IPS-NIHi7 (cell line): Measurements from ENCODE around the gene GLS.
"Not testable (repeated sequence)": the region's sequence is repeated elsewhere in the genome, so short reads cannot be mapped to it uniquely, and the experiment has no call there.

Experiments
- DNase-seq: peaks from one replicate; pipeline ENCODE4 v3.0.0; 2012; ENCODE audit warnings: mixed read lengths; ENCODE audit errors: extremely low spot score

The GLS gene

DNA sequence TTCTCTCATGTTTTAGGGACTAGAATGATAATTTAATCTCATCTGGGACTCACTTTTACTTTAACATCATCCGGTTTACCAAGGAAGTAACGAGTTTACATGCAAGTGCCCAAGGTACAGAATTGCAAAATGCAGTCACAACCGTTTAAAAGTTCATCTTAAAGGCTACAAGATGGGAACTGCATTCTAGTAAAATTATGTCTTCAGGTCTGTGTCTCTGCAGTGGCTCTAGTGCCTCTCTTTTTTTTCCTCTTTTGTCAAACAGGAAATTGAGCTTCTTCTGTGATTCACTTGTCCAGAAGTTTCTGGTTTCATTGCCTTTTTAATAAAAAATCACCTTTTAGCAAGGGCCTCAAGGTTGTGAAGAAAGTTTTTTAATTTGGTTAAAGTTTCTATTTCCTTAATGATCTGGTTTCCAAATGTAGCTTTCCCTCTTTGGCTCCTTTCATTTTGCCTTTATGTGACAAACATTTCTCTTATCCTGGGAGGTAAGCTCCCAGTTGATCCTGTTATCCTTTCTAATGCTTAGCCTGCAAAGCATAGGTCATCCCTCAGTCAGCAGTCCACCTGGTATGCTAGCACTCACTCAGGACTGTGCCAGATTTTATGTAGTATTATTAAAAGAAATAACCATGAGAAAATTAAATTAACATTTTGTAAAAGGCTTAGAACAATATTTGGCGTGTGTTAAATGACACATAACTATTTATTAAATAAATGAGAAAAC, 2.4 kb downstream of the GLS start:
- DNase-seq, result peak; percentile 15

DNA sequence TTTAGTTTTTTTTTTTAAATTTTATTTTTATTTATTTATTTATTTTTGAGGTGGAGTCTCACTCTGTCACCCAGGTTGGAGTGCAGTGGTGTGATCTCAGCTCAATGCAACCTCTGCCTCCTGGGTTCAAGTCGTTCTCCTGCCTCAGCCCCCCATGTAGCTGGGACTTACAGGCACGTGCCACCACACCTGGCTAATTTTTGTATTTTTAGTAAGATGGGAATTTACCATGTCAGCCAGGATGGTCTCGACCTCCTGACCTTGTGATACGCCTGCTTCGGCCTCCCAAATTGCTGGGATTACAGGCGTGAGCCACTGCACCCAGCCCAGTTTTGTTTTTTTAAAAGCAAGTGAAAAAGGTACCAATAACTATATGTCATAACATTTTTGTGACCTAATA, 5.2 kb downstream of the GLS start:
- DNase-seq, result not testable (repeated sequence)

DNA sequence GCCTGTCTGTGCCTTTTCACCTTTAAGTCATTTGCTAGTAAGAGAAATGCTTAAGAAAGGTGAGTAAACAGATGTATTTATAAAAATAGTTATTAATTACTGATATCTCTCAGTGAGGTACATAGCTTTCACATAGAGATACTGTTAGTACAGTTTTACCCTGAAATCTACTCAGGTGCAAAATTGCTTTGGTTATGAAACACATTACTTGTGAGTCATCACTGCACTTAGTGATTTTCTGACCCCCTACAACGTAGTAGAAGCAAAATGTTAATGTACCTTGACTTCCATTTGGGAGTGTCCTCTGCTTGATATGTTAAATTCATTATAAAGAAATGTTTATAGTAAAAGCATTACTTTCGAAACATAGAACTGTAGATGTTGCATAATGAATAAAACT, 6.5 kb downstream of the GLS start:
- no peak for DNase-seq

DNA sequence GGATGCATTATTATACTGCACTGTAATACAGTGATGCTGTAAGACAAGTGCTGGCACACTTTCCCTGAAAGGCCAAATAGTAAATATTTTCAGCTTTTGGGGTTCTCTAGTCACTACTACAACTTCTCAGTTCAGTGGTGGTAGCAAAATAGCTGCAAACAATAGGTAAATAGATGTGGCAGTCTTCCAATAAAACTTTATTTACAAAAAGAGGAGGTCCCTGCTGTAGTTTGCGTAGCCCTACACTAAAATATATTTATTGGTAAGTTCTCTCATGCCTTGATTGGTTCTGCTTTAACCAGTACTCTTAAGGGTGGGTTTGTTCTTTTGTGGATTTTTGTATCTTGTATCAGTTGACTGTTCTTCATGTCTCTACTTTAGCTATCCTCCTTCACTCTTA, 7.8 kb downstream of the GLS start:
- DNase-seq, result no peak

DNA sequence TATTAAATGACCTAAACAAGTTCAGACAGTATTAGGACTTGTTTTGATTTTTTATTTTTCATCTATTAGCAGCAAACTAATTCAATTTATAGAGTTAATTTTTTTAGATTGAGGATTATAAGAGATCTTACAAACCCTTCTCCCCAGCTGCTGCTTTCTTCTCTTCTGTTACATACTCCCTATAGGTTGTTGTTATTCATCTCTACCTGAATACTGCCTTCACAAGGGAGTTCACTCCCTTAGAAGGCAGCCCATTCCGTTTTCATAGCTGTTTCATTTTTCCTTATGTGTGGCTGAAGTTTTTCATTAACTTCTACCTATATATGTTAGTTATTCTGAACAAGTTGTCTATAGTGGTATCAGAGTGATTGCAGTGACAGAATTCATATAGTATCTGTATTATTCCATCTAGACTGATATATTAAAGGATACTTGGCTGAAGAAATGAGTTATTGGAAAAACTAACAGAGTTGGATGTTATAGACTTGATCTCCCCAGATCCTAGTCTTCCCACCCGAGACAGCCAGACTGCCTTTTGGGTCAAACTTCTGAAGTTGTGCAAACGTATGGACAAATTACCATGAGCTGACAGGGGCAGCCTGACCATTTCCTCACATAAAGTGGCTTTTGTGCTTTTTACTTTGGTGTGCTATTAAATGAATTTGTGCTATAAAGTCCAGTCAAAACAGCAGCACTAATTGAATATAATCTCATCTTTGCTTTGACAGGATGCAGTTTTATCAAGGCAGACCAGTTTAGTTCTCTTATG, 8.7 kb downstream of the GLS start:
- no peak for DNase-seq

DNA sequence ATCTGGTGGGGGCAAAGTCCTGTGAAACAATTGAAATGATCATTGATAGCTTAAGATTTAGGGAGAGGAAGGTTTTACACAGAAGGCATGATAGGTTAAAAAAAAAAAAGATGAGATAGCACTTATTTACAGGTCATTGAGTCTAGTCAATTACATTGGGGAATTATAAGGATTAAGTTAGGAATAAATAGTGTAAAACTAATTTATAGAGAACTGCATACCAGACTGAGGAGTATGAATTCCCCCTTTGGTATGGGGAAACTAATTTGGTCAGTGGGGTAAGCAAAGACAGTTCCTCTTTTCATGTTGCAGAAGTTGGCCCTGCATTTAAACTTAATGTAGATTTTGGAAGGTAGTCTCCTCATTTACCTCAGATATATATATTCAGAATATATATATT, 10.8 kb downstream of the GLS start:
- no peak for DNase-seq

DNA sequence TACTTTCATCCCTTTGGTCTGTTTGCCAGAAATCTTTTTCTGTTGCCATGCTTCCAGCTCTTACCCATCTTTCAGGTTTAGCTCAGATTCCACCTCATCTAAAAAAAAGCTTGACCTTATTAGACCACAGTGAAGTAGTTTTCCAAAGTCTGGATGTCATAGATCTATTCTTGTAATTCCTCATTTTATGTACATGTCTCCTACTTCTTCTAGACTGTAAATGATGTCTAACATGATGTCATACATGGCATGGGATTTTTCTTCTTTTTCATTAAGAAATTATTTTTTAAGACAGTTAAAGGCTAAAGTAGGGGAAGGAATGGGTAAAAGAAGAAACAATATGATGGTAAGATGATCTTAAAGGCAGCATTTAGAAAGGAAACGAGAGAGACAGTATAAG, 11.3 kb downstream of the GLS start:
- DNase-seq, result no peak

DNA sequence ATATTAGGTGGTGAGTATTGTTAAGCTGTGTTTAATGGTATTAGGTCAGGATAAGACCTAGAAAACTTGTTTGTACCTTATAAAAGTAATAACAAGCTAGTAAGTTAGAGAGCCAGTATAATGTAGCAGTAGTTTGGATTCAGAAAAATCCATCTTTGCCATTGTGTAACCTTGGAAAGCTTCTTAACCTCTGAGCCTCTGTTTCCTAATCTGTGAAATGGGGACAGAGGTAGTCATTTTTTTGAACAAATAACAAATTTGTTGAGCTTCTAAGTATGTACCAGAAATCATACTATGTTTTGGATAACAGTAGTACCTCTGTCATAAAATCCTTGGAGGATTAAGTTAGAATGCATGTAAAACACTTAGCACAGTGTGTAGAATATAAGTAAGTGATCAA, 12.5 kb downstream of the GLS start:
- no peak for DNase-seq

DNA sequence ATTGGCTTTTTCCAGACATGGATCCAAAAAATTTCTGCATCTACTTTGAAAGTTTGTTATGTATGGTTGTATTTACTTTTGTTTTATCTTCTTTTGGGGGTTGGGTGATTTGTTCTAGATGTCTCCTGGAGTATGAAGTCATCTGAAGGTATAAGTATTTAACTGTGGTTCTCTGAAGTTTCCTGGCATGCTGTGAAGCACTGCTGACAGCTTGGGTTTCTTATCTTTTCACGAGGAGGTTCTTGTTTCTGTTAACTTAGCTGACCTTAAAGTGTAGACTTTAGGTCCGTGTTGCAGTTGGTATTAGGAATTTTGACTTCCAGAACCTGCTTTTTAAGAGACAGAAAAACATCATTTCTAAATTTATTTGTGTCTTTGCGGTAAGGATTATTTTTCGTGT, 15.9 kb downstream of the GLS start:
- no peak for DNase-seq

DNA sequence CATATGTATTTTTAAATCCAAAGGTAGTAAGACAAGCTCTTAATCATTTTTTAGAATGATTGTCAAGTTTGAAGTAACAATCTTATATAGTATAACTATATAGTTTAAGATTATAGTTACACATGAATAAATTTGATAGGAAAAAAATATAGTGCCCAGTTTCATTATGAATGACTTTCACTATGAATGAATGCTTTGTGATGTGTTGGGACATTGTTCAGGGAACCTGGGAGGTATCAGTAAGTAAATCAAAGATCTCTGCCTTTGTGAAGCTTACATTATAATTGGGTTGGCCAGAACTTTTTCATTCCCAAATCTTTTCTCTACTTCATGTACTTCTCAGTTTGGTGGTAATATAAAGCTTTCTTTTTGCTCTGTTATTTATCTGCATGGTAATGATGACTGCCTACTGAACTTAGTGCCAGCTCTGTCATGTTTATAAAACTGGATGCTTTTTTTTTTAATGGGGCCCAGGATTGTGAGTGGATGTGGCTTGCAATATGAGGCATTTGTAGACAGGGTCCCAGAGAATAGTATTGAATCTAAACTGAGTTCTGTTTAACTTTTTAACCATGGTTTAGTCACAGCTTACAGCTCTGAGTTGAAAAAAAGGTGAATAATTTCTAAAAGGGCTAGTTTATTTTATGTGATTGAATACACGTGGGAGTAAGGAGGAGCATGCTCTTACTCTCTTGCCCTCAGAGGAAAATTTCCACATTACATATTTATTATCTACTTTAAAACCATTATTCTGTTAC, 23.3 kb downstream of the GLS start:
- no peak for DNase-seq

DNA sequence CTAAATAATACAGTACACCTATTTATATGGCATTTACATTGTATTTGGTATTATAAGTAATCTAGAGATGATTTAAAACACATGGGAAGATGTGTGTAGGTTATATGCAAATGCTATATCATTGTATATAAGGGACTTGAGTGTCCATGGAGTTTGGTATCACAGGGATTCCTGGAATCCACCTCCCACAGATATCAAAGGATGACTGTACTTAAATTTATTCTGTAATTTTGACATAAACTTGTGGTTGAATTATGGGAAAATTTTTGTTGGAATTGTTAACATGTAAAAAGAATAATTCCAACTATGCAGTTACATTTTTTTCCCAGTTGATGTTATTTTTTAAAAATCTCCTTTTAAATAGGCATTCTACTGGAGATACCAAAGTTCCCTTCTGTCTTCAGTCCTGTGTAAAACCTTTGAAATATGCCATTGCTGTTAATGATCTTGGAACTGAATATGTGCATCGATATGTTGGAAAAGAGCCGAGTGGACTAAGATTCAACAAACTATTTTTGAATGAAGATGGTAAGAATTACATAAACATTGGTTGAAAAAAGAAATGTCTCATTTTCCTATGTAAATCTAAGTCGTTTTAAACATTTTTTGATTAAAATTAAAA, 24.1 kb downstream of the GLS start:
- no peak for DNase-seq

DNA sequence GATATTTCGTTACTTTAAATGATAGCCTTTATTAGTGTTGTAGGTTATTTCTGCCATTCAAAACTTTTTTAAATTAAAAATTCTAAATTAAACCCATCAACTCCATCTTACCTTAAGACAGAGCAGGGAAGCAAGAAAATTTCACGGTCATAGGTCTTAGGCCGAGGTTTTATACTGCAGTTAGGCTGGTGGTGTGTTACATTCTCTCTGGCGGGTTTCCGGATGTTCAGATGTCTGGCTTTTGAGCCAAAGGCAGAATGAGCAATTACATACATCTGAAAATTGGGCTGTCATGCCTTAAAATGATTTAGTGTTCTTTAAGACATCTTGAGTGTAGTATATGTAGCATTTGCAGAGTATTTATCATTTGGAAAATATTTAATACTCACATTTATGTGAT, 27.9 kb downstream of the GLS start:
- no peak for DNase-seq

DNA sequence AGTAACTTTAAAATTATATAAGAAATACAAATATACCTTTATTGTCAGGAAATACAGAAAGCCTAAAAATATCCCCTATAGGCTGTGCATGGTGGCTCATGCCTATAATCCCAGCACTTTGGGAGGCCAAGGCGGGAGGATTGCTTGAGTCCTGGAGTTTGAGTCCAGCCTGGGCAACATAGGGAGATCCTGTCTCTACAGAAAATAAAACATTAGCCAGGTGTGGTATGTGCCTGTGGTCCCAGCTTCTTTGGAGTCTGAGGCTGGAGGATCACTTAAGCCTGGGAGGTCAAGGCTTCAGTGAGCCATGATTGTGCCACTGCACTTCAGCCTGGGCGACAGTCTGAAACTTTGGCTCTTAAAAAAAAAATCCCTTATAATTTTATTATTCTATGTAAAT, 29.1 kb downstream of the GLS start:
- DNase-seq, result no peak

DNA sequence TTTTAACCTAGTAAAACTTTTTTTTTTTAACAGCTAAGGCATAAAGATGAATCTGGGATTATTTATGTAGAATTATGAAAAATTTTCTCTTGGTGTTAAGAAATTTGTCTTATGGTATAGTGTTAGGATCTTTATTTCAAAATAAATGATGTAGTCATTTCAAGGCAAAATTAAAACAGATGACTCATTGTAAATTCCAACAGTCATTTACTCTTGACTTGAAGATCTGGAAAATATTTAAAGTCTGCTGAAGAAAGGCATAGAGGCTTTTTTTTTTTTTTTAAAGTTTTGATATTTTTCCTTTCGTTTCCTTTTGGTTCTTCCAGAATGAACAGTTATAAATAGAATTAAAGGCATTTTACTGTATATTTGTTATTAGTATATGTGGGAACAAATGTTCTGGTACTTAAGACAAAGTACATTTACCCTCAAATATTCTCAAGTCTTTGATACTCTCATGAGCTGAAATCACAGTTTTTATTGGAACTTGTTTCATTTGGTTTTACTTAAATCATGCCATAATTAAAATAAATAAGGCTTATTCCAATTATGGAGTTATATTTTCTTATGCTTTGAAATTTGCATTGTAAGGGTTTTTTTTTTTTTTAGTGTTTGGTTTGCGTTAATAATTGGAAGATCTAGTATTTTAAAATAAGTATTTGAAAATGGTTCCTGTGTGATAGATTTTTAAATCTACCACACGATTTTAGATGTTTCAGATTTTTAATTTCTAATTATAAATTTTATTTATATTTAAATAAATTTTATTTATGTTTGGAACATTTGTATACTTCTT, 29.9 kb downstream of the GLS start:
- no peak for DNase-seq

DNA sequence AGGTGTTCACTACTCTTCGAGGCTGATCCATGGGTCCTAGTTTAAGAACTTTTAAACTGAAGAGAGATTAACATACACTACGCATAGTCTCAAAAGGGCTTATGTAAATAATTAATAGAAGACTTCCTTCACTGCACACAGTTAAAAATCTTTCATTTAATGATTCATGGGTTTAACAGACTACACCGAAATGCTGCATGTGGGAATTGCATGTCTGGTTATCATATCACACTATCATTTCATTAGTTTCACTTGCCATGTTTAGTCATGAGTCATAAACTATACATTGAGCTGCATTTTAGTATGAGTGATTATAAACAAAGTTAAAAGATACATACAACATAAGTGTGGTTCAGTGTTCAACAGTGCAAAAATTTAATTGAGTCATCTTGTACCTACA, 31.2 kb downstream of the GLS start:
- DNase-seq, result no peak

DNA sequence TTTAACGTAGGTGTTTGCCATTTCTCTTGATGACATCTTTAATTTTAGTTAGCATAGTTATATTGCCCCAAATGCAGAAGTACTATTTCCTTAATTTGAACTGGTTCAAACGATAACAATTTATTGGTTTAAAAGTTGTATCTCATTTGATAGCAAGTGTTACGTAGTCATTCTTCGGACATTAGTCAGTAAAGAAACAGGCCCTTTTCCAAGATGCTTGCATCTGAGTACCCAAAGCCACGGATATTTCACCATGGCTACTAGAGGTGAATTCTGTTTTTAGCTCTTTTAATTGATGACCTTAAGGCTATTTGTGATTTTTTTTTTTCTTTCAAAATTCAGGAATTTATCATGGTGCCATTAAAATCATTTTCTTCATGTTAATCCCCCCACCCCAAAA, 32.1 kb downstream of the GLS start:
- no peak for DNase-seq

DNA sequence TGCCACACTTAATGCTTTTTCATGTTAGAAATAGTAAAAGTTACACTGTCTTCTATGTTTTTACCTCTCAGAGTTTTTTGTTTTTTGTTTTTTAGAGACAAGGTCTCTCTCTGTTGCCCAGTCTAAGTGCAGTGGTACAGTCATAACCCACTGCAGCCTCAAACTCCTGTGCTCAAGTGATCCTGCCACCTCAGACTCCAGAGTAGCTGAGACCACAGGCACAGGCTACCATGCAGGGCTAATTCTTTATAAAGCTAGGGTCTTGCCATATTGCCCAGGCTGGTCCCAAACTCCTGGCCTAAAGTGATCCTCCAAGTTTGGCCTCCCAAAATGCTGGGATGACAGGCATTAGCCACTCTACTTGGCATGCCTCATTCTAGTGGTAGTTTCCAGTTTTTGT, 33.1 kb downstream of the GLS start:
- no peak for DNase-seq

DNA sequence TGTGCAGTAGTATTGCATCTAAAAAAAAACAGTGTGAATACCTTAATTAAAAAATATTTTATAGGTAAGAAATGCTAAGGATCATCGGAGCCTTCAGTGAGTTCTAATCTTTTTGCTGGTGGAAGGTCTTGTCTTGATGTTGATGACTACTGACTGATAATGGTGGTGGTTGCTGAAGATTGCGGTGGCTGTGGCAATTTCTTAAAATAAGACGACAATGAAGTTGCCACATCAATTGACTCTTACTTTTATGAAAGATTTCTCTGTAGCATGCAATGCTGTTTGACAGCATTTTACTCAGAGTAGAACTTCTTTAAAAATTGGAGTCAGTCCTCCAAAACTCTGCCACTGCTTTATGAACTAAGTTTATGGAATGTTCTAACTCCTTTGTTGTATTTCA, 36.2 kb downstream of the GLS start:
- no peak for DNase-seq

DNA sequence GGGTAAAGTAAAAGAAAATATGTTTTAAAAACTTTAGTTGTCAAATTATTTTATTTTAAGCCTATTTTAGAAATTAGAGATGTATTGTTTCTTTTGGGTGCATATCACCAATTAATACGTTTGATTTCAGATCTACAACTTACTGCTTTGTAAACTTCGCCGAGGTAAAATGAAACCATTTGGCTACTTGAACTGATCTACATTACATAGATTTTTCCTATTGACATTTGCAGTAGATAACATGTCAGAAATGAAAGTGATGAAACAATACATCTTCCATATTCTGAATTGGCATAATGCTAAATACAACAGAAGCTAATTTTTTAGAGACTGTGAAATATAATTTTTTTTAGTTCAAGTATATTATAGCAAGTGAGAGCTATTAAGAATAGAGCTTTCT, 39.5 kb downstream of the GLS start:
- DNase-seq, result no peak

DNA sequence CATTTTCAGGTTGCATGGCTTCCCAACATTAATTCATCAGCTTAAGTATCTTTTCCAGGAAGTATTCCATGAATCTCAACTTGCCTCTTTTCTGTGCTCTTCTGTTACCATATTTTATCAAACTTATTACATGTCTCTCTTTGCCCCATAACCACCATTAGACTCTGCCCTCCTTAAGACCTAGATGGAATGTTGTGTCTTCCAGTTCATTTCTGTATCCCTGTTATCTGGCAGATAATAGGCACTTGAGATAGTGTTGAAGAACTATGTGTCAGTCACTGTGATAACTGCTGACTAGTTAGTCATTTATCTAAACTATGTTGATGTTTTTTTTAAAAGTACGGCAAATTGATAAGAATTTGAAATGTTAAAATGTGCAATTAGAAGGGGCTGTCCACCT, 41.8 kb downstream of the GLS start:
- no peak for DNase-seq

DNA sequence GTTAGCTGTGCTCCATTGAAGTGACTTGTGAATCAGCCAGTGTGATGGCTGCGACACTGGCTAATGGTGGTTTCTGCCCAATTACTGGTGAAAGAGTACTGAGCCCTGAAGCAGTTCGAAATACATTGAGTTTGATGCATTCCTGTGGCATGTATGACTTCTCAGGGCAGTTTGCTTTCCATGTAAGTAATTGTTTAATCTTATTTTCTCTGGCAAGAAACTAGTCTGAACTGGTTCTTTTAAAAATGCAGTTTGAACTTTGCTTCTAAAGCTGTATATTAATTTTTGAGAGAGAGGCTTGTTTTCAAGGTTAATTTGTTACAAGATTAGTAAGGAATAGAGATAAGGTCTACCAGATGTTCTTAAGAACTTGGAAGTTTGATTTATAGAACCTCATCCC, 46.7 kb downstream of the GLS start:
- no peak for DNase-seq

DNA sequence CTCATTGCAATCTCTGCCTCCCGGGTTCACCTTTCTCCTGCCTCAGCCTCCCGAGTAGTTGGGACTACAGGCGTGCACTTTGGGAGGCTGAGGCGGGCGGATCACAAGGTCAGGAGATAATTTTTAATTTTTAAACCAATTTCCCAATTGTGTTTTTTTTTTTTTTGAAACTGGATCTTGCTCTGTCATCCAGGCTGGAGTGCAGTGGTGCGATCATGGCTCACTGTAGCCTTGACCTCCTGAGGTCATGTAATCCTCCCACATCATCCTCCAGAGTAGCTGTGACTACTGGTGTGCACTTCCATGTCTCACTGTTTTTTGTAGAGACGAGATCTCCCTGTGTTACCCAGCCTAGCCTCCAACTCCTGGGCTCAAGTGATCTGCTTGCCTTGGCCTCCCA, 49.3 kb downstream of the GLS start:
- no peak for DNase-seq
